Esophagus squamous epithelium (tissue), 5 donors: ENCODE results near the gene SPC24. TPM values are rescaled to one million over a fixed set of nuclear protein-coding genes. Genes with fewer than 3 reads are reported as not detected.

Experiments used
- DNase-seq: peaks from one replicate; lab custom pipeline; 2025; lab: John Stamatoyannopoulos, UW
- H3K27ac ChIP-seq, 4 donors: fragments of 200-600 bp; sonication (generic); one replicate each; pipeline ENCODE4 v1.5.1; 2016 to 2019; ENCODE audit warnings: mild to moderate bottlenecking in 1 of 4
- H3K27me3 ChIP-seq, 4 donors: fragments of 200-600 bp; sonication (generic); 1 replicate in 3 of 4; 2 replicates in 1 of 4; pipeline versions ENCODE4 v1.5.1 to v1.6.0; 2017 to 2021; ENCODE audit warnings: antibody characterized with exemption in 1 of 4
- H3K36me3 ChIP-seq, 3 donors: fragments of 200-600 bp; sonication (generic); one replicate each; pipeline ENCODE4 v1.5.1; 2016 to 2019
- H3K4me1 ChIP-seq, 3 donors: fragments of 200-600 bp; sonication (generic); one replicate each; pipeline ENCODE4 v1.5.1; 2017 to 2019
- H3K4me3 ChIP-seq, 4 donors: fragments of 200-600 bp; sonication (generic); 1 replicate in 3 of 4; 2 replicates in 1 of 4; pipeline ENCODE4 v1.5.1; 2016 to 2019; ENCODE audit warnings: mild to moderate bottlenecking in 2 of 4, moderate library complexity in 1 of 4
- H3K9me3 ChIP-seq, 3 donors: fragments of 200-600 bp; sonication (generic); one replicate each; pipeline ENCODE4 v1.5.1; 2016 to 2019
- POLR2A ChIP-seq, 4 donors: fragments of 450-650 bp; IDR thresholded peaks; one replicate each; pipeline ENCODE4 v1.6.1; 2017; ENCODE audit warnings: antibody characterized with exemption in 4 of 4, mild to moderate bottlenecking in 4 of 4, moderate library complexity in 3 of 4
- WGBS, 2 donors: methylation state at CpG; one replicate each; pipeline ENCODE4 v1.1.5; 2018; 5-methylcytosine and 5-hydroxymethylcytosine counted together
- intact Hi-C: fragments of 100-400 bp; cut with DNase I; formaldehyde crosslinking; loops from one replicate; pipeline ENCODE4 v1.15.0; 2022
- total RNA-seq, 4 donors: library from RNA; depleted of rRNA; stranded (reverse); fragments of >200 nt; gene quantifications; one replicate each; pipeline ENCODE4 v1.1.0, GENCODE V29; 2016
- TF ChIP-seq, protein P1 (sequence below), 6 experiments: fragments of 450-650 bp in 4 of 6; fragments of 200-600 bp in 2 of 6; sonication (generic) in 2 of 6; IDR thresholded peaks; one replicate each; pipeline ENCODE4 v1.5.1; 2016 to 2019; ENCODE audit warnings: antibody characterized with exemption in 6 of 6, mild to moderate bottlenecking in 4 of 6, moderate library complexity in 4 of 6
- donor health status: DM: yes; HTN: yes; CAD: no.

SPC24 gene, protein sequence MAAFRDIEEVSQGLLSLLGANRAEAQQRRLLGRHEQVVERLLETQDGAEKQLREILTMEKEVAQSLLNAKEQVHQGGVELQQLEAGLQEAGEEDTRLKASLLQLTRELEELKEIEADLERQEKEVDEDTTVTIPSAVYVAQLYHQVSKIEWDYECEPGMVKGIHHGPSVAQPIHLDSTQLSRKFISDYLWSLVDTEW
- total RNA-seq = 10 to 100 TPM in 1 of 4 donors, 1 to 10 TPM in 3; 2.9 to 10.9 (median 6.3) TPM

DNA sequence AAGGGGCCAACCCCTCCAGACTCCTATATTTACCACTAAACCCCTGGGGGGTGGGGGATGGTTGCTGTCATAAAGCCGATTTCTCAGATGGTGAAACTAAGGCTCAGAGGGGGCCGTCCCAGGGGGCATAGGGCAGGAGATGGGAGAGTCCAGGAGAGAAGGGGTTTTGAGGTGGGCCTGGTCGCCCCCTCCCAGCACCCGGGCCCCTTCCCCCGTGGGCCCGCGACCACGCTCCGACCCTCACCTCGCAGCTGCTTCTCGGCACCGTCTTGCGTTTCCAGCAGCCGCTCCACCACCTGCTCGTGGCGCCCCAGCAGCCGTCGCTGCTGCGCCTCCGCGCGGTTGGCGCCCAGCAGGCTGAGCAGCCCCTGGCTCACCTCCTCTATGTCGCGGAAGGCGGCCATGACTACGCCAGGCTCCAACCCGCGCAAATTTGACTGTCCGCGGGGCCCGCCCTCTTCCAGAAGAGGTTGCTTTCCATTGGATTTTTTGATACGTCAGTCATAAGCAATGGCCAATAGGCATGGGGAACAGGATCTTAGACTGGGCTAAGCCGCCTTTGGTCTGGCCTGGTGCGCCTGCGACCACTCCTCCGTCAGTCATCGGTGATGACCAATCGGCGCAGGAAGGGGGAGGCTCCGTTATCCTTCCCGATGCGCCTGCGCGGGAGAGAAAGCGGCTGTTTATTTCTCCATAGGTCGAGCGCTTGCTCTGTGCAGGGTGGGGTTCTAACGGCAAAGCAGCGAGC is at the start of gene SPC24:
Gene SPC24, minus strand, starts transcription at position 410 of the 748 bp plus-strand sequence. Its CDS starts 6 bp downstream, at position 404.
- peak; percentile 48 for DNase-seq
- Histone ChIP-seq H3K27ac (peak within 1 kb of the TSS; percentile 59 to 79 (median 71)), H3K27me3 (no peaks in the 10 kb centered on the region), H3K4me3 (peak within 1 kb of the TSS; percentile 53 to 76 (median 60)), H3K9me3 (no peaks in the 10 kb centered on the region), H3K36me3 (no peaks in the 10 kb centered on the region), H3K4me1 (peaks cover 15 to 86% (median 44%) of the 10 kb centered on the region in 3 donors)
- 0% methylated on average over 7 to 13 of the region's 50 CpGs for WGBS, 2 donors
- TF ChIP-seq, protein P1, sequence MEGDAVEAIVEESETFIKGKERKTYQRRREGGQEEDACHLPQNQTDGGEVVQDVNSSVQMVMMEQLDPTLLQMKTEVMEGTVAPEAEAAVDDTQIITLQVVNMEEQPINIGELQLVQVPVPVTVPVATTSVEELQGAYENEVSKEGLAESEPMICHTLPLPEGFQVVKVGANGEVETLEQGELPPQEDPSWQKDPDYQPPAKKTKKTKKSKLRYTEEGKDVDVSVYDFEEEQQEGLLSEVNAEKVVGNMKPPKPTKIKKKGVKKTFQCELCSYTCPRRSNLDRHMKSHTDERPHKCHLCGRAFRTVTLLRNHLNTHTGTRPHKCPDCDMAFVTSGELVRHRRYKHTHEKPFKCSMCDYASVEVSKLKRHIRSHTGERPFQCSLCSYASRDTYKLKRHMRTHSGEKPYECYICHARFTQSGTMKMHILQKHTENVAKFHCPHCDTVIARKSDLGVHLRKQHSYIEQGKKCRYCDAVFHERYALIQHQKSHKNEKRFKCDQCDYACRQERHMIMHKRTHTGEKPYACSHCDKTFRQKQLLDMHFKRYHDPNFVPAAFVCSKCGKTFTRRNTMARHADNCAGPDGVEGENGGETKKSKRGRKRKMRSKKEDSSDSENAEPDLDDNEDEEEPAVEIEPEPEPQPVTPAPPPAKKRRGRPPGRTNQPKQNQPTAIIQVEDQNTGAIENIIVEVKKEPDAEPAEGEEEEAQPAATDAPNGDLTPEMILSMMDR (IDR thresholded peaks at IDR 0.05) = no peak
- TF ChIP-seq POLR2A (IDR thresholded peaks at IDR 0.05) = no peak
- intact Hi-C loops = no loop called here

DNA sequence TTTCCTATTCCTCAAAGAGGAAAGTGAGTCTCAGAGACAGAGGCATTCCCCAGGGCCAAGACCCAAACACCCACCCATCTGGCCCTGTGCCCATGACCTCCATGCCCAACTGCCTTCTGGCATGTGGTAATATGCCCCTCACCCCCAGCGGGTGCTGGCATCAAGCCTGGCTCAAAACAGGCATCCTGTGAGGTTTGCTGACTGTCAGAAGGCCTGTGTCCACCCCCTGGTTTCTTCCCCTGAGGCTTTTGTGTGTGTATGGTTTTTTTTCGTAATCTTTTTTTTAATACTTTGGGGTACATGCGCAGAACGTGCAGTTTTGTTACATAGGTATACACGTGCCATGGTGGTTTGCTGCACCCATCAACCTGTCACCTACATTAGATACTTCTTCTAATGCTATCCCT is 49.4 kb upstream of the SPC24 start:
- peaks cover 0 to 67% (median 0%) of the 10 kb centered on the region in 3 donors for H3K36me3 ChIP-seq
- intact Hi-C loops = loop anchor here (5.0 to 10.0 kb wide), 2 partner anchors 68 to 170 kb away; no protein-coding TSS in a partner anchor
- WGBS, 2 donors = 25 to 51% methylated on average over 5 of the region's 5 CpGs
- TF ChIP-seq, protein P1 (IDR thresholded peaks at IDR 0.05) = no peak
- TF ChIP-seq POLR2A (IDR thresholded peaks at IDR 0.05) = no peak
- H3K4me3 ChIP-seq = no peak overlapping the region
- no peaks in the 10 kb centered on the region for H3K9me3 ChIP-seq
- H3K4me1 ChIP-seq = peaks cover 0 to 31% (median 12%) of the 10 kb centered on the region in 3 donors
- no peaks in the 10 kb centered on the region for H3K27me3 ChIP-seq
- peak overlapping the region in 3 of 4 donors; percentile 88 to 93 (median 89) for H3K27ac ChIP-seq
- no peak for DNase-seq

DNA sequence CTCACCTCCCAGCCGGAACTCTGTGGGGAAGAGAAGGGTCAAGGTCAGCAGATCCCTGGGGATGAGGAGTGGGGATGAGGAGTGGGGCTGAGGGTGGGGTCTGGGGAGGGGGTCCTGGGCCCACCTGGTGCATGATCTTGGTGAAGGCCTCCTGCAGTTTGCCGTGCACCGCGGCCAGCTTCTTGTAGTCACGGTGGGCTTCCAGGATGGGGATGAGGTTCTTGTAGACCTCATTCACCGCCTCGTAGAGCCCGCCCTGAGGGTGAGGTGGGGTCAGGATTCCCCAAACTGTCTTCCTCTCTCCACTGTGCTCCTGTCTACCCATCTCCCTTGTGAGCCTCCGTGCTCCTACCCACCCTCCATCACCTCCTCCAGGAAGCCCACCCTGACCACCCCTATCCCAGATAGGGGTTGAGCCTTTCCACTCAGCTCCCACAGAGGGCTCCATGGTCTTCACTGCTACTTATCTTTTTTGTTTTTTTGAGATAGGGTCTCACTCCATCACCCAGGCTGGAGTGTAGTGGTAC is 48.6 kb upstream of the SPC24 start:
- WGBS, 2 donors = 72% methylated on average over 8 of the region's 9 CpGs
- peak overlapping the region in 2 of 4 donors; percentile 5 to 15 for H3K4me3 ChIP-seq
- H3K36me3 ChIP-seq = peaks cover 0 to 71% (median 0%) of the 10 kb centered on the region in 3 donors
- no peak for DNase-seq
- H3K4me1 ChIP-seq = peaks cover 0 to 32% (median 12%) of the 10 kb centered on the region in 3 donors
- H3K9me3 ChIP-seq = no peaks in the 10 kb centered on the region
- H3K27me3 ChIP-seq = no peaks in the 10 kb centered on the region
- TF ChIP-seq, protein P1 (IDR thresholded peaks at IDR 0.05) = no peak
- no peak for TF ChIP-seq POLR2A (IDR thresholded peaks at IDR 0.05)
- intact Hi-C loops = loop anchor here (5.0 to 10.0 kb wide), 2 partner anchors 67 to 169 kb away; no protein-coding TSS in a partner anchor
- peak overlapping the region; percentile 67 to 93 (median 88) for H3K27ac ChIP-seq

DNA sequence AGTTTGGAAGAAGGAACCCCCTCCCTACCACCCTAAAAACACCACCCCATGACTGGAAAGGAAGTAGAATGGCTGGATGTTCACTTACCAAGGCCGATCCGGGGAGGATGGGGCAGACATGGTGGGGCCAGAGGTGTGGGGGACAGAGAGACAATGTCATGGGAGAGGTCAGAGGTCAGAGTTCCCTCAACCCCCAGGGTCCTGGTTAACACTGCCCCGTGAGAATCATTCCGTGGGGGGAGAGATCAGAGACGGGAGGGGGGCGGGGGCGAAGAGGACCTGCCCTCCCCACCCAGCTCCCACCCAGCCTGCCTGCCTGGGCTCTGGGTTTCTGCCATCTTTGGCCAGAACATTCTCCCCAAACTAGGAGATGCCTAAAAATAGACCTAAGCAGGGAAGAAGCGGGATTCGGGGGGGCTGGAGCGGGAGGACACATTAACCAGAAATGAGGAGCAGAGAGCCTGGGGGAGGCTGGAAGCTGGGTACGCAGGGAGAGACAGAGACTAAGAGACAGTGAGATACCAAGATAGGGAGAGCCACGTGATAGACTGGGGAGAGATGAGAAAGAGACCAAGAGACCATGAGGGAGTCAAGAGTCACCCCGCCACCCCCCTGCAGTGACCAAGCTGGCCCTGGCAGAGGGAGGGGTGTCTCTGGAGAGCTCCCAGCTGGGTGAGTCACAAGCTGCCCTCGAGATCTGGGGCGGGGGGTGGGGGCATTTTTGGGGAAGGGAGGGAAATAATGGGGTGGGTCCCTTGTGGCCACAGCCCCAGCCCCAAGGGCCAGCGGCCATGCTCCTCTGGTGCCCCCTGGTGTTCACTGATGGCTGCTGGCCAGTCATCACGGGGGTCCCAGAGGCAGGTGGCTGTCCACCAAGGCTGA is 47.9 kb upstream of the SPC24 start:
- intact Hi-C loops = loop anchor here (5.0 to 10.0 kb wide), 2 partner anchors 66 to 169 kb away; no protein-coding TSS in a partner anchor
- Histone ChIP-seq H3K36me3 (peaks cover 0 to 66% (median 0%) of the 10 kb centered on the region in 3 donors), H3K4me3 (peak overlapping the region in 2 of 4 donors; percentile 5 to 15), H3K27ac (peak overlapping the region; percentile 67 to 93 (median 88)), H3K4me1 (peaks cover 0 to 40% (median 12%) of the 10 kb centered on the region in 3 donors), H3K27me3 (no peaks in the 10 kb centered on the region), H3K9me3 (no peaks in the 10 kb centered on the region)
- no peak for DNase-seq
- WGBS, 2 donors = 33 to 51% methylated on average over 9 to 10 of the region's 17 CpGs
- TF ChIP-seq POLR2A (IDR thresholded peaks at IDR 0.05) = no peak
- TF ChIP-seq, protein P1 (IDR thresholded peaks at IDR 0.05) = peak; percentile 60 to 85 (median 68)
